Adrenal gland (tissue), 12 donors: Measurements from ENCODE around the gene ICE1. TPM values are rescaled to one million over a fixed set of nuclear protein-coding genes. Genes with fewer than 3 reads are reported as not detected.

ENCODE experiments used
- DNase-seq, 7 donors: peaks; one replicate each; pipeline ENCODE4 v3.0.0-alpha.2; 2019 to 2020
- H3K27ac ChIP-seq, 5 donors: fragments of 200-600 bp; sonication (generic) in 4 of 5; 1 replicate in 3 of 5; 2 replicates in 2 of 5; pipeline versions ENCODE4 v1.5.1 to v1.8.0; 2016 to 2020; ENCODE audit warnings: mild to moderate bottlenecking in 1 of 5
- H3K27me3 ChIP-seq: fragments of 200-600 bp; 2 replicates; pipeline ENCODE4 v1.8.0; 2021
- H3K36me3 ChIP-seq, 2 donors: fragments of 200-600 bp; replicated peaks in 1 of 2; 1 replicate in 1 of 2; 2 replicates in 1 of 2; pipeline versions ENCODE4 v1.5.1 to v1.8.0; 2018 to 2022
- H3K4me1 ChIP-seq, 2 donors: fragments of 200-600 bp; replicated peaks in 1 of 2; 1 replicate in 1 of 2; 2 replicates in 1 of 2; pipeline versions ENCODE4 v1.5.1 to v1.8.0; 2018 to 2021
- H3K4me3 ChIP-seq, 4 donors: fragments of 200-600 bp; sonication (generic) in 3 of 4; one replicate each; pipeline ENCODE4 v1.5.1; 2016 to 2018
- H3K9me3 ChIP-seq, 3 donors: fragments of 200-600 bp; sonication (generic) in 1 of 3; replicated peaks in 1 of 3; 1 replicate in 2 of 3; 2 replicates in 1 of 3; pipeline versions ENCODE4 v1.5.1 to v1.8.0; 2016 to 2021
- CTCF ChIP-seq, 6 experiments: fragments of 450-650 bp in 4 of 6; fragments of 200-600 bp in 2 of 6; sonication (generic) in 1 of 6; IDR thresholded peaks; 1 replicate in 5 of 6; 2 replicates in 1 of 6; pipeline versions ENCODE4 v1.5.1 to v1.8.0; 2016 to 2021; ENCODE audit warnings: antibody characterized with exemption in 6 of 6, mild to moderate bottlenecking in 2 of 6, moderate library complexity in 1 of 6
- POLR2A ChIP-seq, 2 donors: fragments of 450-650 bp; IDR thresholded peaks; one replicate each; pipeline ENCODE4 v1.6.1; 2017; ENCODE audit warnings: antibody characterized with exemption in 2 of 2, mild to moderate bottlenecking in 2 of 2, moderate library complexity in 1 of 2
- WGBS, 4 donors: extraction: QIAGEN DNeasy Blood & Tissue Kit in 2 of 4; methylation state at CpG; one replicate each; pipeline versions ENCODE4 v1.1.5 to v1.1.7; 2013 to 2017; 5-methylcytosine and 5-hydroxymethylcytosine counted together
- intact Hi-C, 2 donors: fragments of 100-400 bp; cut with DNase I; formaldehyde crosslinking; loops; one replicate each; pipeline versions ENCODE4 v1.14.1 to v1.15.0; 2022 to 2023
- polyA plus RNA-seq, 3 donors: library from polyadenylated mRNA; stranded (reverse); fragments of 200-250 nt in 2 of 3; fragments of 350-450 nt in 1 of 3; fragmentation: Illumina TruSeq in 1 of 3; extraction: RNeasy Lipid Tissue Mini Kit (QIAGEN cat#74804) in 1 of 3; gene quantifications; one replicate each; pipeline ENCODE4 v1.2.3, GENCODE V29; 2013 to 2014
- total RNA-seq, 9 donors: library from RNA; depleted of rRNA in 4 of 9; stranded (reverse); fragments of >200 nt in 4 of 9; fragments of 120-200 nt in 1 of 9; fragmentation: NEBNext Ultra II Directional in 1 of 9; extraction: Animal tissue kit (Norgen Biotek cat#: 25700) in 1 of 9; gene quantifications; one replicate each; pipeline versions ENCODE4 v1.1.0 to v1.2.4, GENCODE V29; 2013 to 2023
- donor health status: healthy with polysubstance abuse.
- donor health status: Bipolar disorder and iron deficiency.
- donor health status: DM: yes; HTN: yes; CAD: no.
- donor health status: DM: no; HTN: no; CAD: no.
- donor health status: DM: no; HTN: no; CAD: no.
- donor health status: DM: yes; HTN: yes; CAD: no.

The ICE1 gene
- total and polyA plus RNA-seq, 12 donors: 6.0 to 33.7 (median 21.2) TPM

GRCh38 chr5:5419291-5420210 lies 2.9 kb upstream of the ICE1 start:
- TF ChIP-seq CTCF (IDR thresholded peaks at IDR 0.05) (peak; percentile 52 to 90 (median 72)), POLR2A (IDR thresholded peaks at IDR 0.05) (no peak)
- DNase-seq: peak in 1 of 7 donors; percentile 11
- no peak overlapping the region for H3K27ac ChIP-seq
- intact Hi-C loops: loop anchor here in 1 of 2 donors (5.0 to 10.0 kb wide), 2 partner anchors 277 to 545 kb away; partner anchors contain the start of gene ADAMTS16
- peaks cover 14 to 23% of the 10 kb centered on the region in 2 donors for H3K4me1 ChIP-seq
- 20 to 32% (median 29%) methylated on average over 11 of the region's 11 CpGs for WGBS, 4 donors
- no peak overlapping the region for H3K4me3 ChIP-seq
- H3K27me3 ChIP-seq: no peaks in the 10 kb centered on the region
- no peaks in the 10 kb centered on the region for H3K36me3 ChIP-seq
- H3K9me3 ChIP-seq: no peaks in the 10 kb centered on the region

GRCh38 chr5:5420251-5420650 lies 2.2 kb upstream of the ICE1 start:
- no peaks in the 10 kb centered on the region for H3K9me3 ChIP-seq
- WGBS, 4 donors: 82 to 90% (median 83%) methylated on average over 3 of the region's 3 CpGs
- TF ChIP-seq POLR2A (IDR thresholded peaks at IDR 0.05) (no peak), CTCF (IDR thresholded peaks at IDR 0.05) (no peak)
- H3K4me1 ChIP-seq: peaks cover 14 to 25% of the 10 kb centered on the region in 2 donors
- no peak for DNase-seq
- no peaks in the 10 kb centered on the region for H3K27me3 ChIP-seq
- no peak overlapping the region for H3K27ac ChIP-seq
- intact Hi-C loops: no loop called here
- no peaks in the 10 kb centered on the region for H3K36me3 ChIP-seq
- no peak overlapping the region for H3K4me3 ChIP-seq

GRCh38 chr5:5421149-5421960 lies 1.1 kb upstream of the ICE1 start:
- H3K9me3 ChIP-seq: no peaks in the 10 kb centered on the region
- H3K36me3 ChIP-seq: no peaks in the 10 kb centered on the region
- H3K27me3 ChIP-seq: no peaks in the 10 kb centered on the region
- intact Hi-C loops: no loop called here
- peak in 2 of 7 donors; percentile 6 to 18 for DNase-seq
- peak overlapping the region in 4 of 5 donors; percentile 94 to 100 (median 98) for H3K27ac ChIP-seq
- peak overlapping the region; percentile 38 to 91 (median 57) for H3K4me3 ChIP-seq
- peaks cover 14 to 25% of the 10 kb centered on the region in 2 donors for H3K4me1 ChIP-seq
- TF ChIP-seq CTCF (IDR thresholded peaks at IDR 0.05) (no peak), POLR2A (IDR thresholded peaks at IDR 0.05) (no peak)
- 19 to 25% (median 20%) methylated on average over 24 of the region's 24 CpGs for WGBS, 4 donors
